Hematopoietic multipotent progenitor cell treated with erythropoietin and hydrocortisone succinate and interleukin-3 and kit ligand, for 6 days (in vitro differentiated cells): ENCODE results near the gene ZSCAN5A.
A peak's percentile ranks its signal among the peaks of the same experiment; 100 is the strongest.
"Not testable (repeated sequence)": the region's sequence is repeated elsewhere in the genome, so short reads cannot be mapped to it uniquely, and the experiment has no call there.

ENCODE experiments used
- DNase-seq: peaks from one replicate; pipeline ENCODE4 v3.0.0-alpha.2; 2015

Gene ZSCAN5A, protein sequence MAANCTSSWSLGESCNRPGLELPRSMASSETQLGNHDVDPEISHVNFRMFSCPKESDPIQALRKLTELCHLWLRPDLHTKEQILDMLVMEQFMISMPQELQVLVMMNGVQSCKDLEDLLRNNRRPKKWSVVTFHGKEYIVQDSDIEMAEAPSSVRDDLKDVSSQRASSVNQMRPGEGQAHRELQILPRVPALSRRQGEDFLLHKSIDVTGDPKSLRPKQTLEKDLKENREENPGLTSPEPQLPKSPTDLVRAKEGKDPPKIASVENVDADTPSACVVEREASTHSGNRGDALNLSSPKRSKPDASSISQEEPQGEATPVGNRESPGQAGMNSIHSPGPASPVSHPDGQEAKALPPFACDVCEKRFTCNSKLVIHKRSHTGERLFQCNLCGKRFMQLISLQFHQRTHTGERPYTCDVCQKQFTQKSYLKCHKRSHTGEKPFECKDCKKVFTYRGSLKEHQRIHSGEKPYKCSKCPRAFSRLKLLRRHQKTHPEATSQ

GRCh38 chr19:56314381-56315076 lies at the start of gene ZSCAN5A:
Gene ZSCAN5A (minus strand): TSS chr19:56314839. CDS start chr19:56225046, 89,793 bp downstream.
- peak; percentile 97 for DNase-seq

- no peak for DNase-seq
Measured at GRCh38 chr19:56360841-56361240, 46.2 kb upstream of the ZSCAN5A start.

DNA sequence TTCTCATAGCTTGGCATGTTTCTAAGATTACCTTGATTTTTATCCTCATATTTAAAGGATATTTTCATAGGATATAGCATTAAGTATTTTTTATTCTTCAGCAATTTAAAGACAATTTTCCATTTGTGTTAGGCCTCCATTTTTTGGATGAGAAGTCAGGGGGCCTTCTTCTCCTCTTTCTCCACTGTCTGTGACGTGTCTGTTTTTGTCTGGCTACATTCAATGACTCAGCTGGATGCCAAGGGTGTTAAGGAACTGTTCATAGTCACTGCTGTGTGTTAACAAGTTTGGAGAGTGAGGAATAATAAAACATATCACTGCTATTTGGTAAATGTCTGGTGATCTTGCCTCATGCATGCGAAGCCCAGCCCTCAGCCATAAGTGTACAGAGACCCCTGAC lies 42.3 kb upstream of the ZSCAN5A start:
- DNase-seq: no peak

GRCh38 chr19:56355517-56355916 lies 40.9 kb upstream of the ZSCAN5A start:
- no peak for DNase-seq

- no peak for DNase-seq
Measured at GRCh38 chr19:56351208-56351607, 36.6 kb upstream of the ZSCAN5A start.

GRCh38 chr19:56350416-56351045 lies 35.9 kb upstream of the ZSCAN5A start:
- peak; percentile 88 for DNase-seq

GRCh38 chr19:56348289-56348877 lies 33.7 kb upstream of the ZSCAN5A start:
- peak; percentile 67 for DNase-seq

DNA sequence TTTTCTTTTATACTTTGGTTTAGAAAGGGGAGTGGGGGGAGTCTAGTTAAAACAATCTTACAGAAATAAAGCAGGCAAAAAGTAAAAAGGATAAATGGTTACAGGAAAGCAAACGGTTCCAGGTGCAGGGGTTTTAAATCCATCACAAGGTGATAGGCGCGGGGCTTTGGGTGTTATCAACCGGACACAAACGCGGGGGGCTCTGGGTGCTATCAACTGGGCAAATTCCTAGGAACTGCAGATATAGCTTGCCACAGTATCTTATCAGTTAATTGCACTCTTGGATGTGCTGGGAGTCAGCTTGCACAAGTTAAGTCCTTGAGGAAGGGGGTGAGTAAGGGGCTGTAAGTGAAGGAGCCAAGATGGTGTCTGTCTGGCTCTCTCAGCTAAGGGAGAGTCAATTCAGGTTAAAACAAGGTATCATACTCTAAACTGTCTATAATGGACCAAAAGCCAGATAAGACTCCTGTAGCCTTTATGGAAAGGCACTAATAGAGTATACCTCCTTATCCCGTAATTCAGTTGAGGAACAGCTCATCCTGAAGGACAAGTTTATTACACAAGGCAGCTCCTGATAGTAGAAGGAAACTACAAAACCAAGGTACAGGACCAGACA lies 32.6 kb upstream of the ZSCAN5A start:
- DNase-seq: no peak

- DNase-seq: no peak
Measured at GRCh38 chr19:56341948-56342347, 27.3 kb upstream of the ZSCAN5A start.

- DNase-seq: not testable (repeated sequence)
Measured at GRCh38 chr19:56339031-56339430, 24.4 kb upstream of the ZSCAN5A start.

DNA sequence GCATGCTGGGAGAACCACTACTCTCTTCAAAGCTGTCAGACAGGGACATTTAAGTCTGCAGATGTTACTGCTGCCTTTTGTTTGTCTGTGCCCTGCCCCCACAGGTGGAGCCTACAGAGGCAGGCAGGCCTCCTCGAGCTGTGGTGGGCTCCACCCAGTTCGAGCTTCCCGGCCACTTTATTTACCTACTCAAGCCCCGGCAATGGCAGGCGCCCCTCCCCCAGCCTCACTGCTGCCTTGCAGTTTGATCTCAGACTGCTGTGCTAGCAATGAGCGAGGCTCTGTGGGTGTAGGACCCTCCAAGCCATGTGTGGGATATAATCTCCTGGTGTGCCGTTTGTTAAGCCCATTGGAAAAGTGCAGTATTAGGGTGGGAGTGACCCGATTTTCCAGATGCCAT lies 22.4 kb upstream of the ZSCAN5A start:
- DNase-seq: not testable (repeated sequence)

DNA sequence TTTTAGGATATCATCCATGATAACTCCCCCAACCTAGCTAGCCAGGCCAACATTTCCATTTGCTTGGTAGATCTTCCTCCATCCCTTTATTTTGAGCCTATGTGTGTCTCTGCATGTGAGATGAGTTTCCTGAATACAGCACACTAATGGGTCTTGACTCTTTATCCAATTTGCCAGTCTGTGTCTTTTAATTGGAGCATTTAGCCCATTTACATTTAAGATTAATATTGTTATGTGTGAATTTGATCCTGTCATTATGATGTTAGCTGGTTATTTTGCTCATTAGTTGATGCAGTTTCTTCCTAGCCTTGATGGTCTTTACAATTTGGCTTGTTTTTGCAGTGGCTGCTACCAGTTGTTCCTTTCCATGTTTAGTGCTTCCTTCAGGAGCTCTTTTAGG lies 20.7 kb upstream of the ZSCAN5A start:
- not testable (repeated sequence) for DNase-seq

DNA sequence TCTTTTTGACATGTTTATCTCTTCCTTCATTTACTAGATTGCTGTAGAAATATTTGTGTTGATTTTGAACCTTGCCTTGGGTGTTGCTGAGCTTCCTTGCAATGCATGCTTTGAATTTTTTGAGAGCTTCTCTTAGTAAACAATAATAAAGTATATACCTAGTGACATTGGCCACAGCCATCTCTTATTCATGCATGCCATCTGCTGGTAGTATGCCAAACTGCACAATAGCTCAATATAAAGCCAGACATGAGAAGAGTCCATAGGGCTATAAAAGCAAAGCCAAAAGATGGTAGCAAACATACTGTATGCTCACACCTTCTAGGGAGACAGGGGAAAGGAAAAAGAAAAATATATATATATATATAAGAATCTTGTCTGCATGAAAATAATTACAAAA lies 18.9 kb upstream of the ZSCAN5A start:
- peak; percentile 91 for DNase-seq

- DNase-seq: no peak
Measured at GRCh38 chr19:56332695-56333094, 18.1 kb upstream of the ZSCAN5A start.

DNA sequence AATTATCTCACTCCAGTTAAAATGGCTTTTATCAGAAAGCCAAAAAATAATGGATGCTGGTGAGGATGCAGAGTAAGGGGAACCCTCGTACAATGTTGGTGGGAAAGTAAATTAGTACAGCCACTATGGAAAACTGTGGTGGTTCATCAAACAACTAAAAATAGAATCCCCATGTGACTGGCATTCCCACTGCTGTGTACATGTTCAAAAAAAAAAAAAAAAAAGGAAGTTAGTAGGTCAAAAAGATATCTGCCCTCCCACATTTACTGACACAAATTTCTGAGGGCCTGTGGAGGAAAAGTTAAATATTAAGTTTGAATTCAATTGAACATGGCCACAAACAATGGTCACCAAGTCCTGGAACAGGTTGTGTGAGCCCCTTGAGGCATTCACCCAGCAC lies 9.8 kb upstream of the ZSCAN5A start:
- DNase-seq: no peak

- DNase-seq: peak; percentile 84
Measured at GRCh38 chr19:56321989-56322440, 7.4 kb upstream of the ZSCAN5A start.

GRCh38 chr19:56321254-56321988 lies 6.8 kb upstream of the ZSCAN5A start:
- peak; percentile 90 for DNase-seq

- DNase-seq: peak; percentile 47
Measured at GRCh38 chr19:56319991-56320390, 5.4 kb upstream of the ZSCAN5A start.

- DNase-seq: no peak
Measured at GRCh38 chr19:56317749-56318148, 3.1 kb upstream of the ZSCAN5A start.

DNA sequence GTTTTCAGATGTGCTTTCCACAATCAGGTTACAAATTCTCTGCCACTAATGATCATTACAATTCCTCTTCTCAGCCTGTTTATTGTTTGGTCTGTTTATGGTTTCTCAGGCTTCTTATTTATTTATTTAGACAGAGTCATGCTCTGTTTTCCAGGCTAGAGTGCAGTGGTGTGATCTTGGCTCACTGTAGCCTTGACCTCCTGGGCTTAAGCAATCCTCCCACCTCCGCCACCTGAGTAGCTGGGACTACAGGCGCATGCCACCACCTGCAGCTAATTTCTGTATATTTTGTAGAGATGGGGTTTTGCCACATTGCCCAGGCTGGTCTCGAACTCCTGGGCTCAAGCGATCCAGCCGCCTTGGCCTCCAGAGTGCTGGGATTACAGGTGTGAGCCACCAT lies 2.1 kb upstream of the ZSCAN5A start:
- no peak for DNase-seq

GRCh38 chr19:56315077-56315828 lies 614 bp upstream of the ZSCAN5A start:
- DNase-seq: peak; percentile 99
